ENCODE results near the gene ZNF547. TPM values are rescaled to one million over a fixed set of nuclear protein-coding genes. Genes with fewer than 3 reads are reported as not detected.

ZNF547 gene
- total RNA-seq, 3 donors from 2014 or later (not counting 1 experiment from before 2014, with no cell fraction given) = 0.48 to 1.2 (median 0.92) TPM

DNA sequence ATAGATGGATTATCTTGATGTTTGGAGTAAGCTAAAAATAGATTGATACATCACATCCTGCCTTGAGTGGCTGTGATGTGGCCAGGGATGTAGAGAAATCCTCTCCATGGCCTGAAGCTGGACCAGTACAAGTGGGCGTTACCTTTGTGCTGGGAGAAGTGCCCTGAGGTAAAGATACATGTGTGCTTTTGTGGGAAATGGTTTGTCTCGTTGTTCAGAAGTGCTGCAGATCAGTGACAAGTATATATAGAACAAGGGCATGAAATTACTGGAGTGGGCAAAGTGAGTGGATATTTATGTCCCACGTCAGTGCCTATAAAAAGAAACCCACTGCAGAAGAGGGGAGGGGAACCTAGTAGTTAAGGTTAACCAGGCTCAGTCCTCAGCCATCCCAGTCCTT lies 24.5 kb upstream of the ZNF547 start:
- intact Hi-C loops (cut with micrococcal nuclease) = no loop called here
- ATAC-seq (no peak), DNase-seq (no peak)
- no peaks in the 10 kb centered on the region for H3K27me3 ChIP-seq (ENCODE audit: control insufficient read depth, insufficient read depth, low read length)
- no peak overlapping the region for H3K27ac ChIP-seq (ENCODE audit: low read length)
- Mint-ChIP-seq H3K4me3 (no peak overlapping the region), H3K27me3 (ENCODE audit: low read depth in 2 of 2) (no peaks in the 10 kb centered on the region), H3K9me3 (peaks cover 0 to 4% of the 10 kb centered on the region in 2 donors), H3K27ac (no peak overlapping the region), H3K36me3 (no peaks in the 10 kb centered on the region), H3K4me1 (no peaks in the 10 kb centered on the region)
- no peak overlapping the region for H3K4me3 ChIP-seq (ENCODE audit: low read length)
- H3K4me1 ChIP-seq (ENCODE audit: control insufficient read depth, insufficient read depth, low read length) = no peaks in the 10 kb centered on the region
- no peaks in the 10 kb centered on the region for H3K9me3 ChIP-seq (ENCODE audit: control insufficient read depth, insufficient read depth, low read length)
- TF ChIP-seq, protein P1, sequence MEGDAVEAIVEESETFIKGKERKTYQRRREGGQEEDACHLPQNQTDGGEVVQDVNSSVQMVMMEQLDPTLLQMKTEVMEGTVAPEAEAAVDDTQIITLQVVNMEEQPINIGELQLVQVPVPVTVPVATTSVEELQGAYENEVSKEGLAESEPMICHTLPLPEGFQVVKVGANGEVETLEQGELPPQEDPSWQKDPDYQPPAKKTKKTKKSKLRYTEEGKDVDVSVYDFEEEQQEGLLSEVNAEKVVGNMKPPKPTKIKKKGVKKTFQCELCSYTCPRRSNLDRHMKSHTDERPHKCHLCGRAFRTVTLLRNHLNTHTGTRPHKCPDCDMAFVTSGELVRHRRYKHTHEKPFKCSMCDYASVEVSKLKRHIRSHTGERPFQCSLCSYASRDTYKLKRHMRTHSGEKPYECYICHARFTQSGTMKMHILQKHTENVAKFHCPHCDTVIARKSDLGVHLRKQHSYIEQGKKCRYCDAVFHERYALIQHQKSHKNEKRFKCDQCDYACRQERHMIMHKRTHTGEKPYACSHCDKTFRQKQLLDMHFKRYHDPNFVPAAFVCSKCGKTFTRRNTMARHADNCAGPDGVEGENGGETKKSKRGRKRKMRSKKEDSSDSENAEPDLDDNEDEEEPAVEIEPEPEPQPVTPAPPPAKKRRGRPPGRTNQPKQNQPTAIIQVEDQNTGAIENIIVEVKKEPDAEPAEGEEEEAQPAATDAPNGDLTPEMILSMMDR (IDR thresholded peaks at IDR 0.05) = no peak
- WGBS (ENCODE audit: insufficient coverage) = 76% methylated on average over 3 of the region's 3 CpGs
- no peaks in the 10 kb centered on the region for H3K36me3 ChIP-seq (ENCODE audit: control insufficient read depth, insufficient read depth, low read length)

DNA sequence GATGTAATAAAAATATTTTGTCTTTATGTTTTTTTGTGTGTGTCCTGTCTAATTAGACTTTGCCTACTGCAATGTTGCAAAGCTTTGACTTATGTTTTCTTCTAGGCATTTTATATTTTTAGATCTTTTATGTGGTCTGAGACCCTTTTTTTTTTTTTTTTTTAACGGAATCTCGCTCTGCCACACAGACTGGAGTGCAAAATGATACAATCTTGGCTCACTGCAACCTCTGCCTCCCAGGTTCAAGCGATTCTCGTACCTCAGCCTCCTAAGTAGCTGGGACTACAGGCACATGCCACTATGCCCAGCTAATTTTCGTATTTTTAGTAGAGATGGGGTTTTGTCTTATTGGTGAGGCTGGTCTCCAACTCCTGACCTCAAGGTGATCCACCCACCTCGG lies 20.8 kb upstream of the ZNF547 start:
- H3K27me3 Mint-ChIP-seq (ENCODE audit: low read depth in 2 of 2) = peaks cover 12 to 29% of the 10 kb centered on the region in 2 donors
- H3K4me1 Mint-ChIP-seq = no peaks in the 10 kb centered on the region
- no peak overlapping the region for H3K4me3 ChIP-seq (ENCODE audit: low read length)
- no peak overlapping the region for H3K27ac ChIP-seq (ENCODE audit: low read length)
- no peaks in the 10 kb centered on the region for H3K36me3 ChIP-seq (ENCODE audit: control insufficient read depth, insufficient read depth, low read length)
- no peak for DNase-seq
- H3K4me1 ChIP-seq (ENCODE audit: control insufficient read depth, insufficient read depth, low read length) = no peaks in the 10 kb centered on the region
- ATAC-seq = no peak
- no peak overlapping the region for H3K4me3 Mint-ChIP-seq
- WGBS (ENCODE audit: insufficient coverage) = 80% methylated on average over 6 of the region's 6 CpGs
- no peaks in the 10 kb centered on the region for H3K36me3 Mint-ChIP-seq
- H3K27ac Mint-ChIP-seq = no peak overlapping the region
- H3K27me3 ChIP-seq (ENCODE audit: control insufficient read depth, insufficient read depth, low read length) = peaks cover 2% of the 10 kb centered on the region
- no peaks in the 10 kb centered on the region for H3K9me3 ChIP-seq (ENCODE audit: control insufficient read depth, insufficient read depth, low read length)
- TF ChIP-seq, protein P1 (IDR thresholded peaks at IDR 0.05) = no peak
- H3K9me3 Mint-ChIP-seq = peaks cover 0 to 4% of the 10 kb centered on the region in 2 donors
- intact Hi-C loops (cut with micrococcal nuclease) = no loop called here

DNA sequence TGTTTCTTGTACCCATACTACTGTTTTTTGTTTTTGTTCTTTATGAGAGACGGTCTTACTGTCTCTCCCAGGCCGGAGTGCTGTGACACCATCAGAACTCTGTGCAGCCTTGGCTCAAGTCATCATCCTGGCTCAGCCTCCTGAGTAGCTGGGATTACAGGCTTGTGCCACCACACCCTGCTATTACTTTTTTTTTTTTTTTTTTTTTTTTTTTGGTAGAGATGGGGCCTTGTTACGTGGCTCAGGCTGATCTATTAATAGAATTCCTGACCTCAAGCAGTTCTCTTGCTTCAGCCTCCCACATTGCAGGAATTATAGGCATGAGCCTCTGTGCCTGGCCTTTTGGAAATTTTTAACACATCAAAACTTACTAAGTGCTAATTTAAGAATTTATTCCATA lies 15.2 kb upstream of the ZNF547 start:
- Mint-ChIP-seq H3K4me3 (no peak overlapping the region), H3K36me3 (peaks cover 19% of the 10 kb centered on the region), H3K27me3 (ENCODE audit: low read depth in 2 of 2) (peaks cover 13 to 33% of the 10 kb centered on the region in 2 donors), H3K27ac (no peak overlapping the region), H3K4me1 (peaks cover 25 to 29% of the 10 kb centered on the region in 2 donors), H3K9me3 (peaks cover 6 to 11% of the 10 kb centered on the region in 2 donors)
- no peak overlapping the region for H3K4me3 ChIP-seq (ENCODE audit: low read length)
- no peak overlapping the region for H3K27ac ChIP-seq (ENCODE audit: low read length)
- WGBS (ENCODE audit: insufficient coverage) = 79% methylated on average over 3 of the region's 3 CpGs
- DNase-seq = no peak
- intact Hi-C loops (cut with micrococcal nuclease) = no loop called here
- H3K4me1 ChIP-seq (ENCODE audit: control insufficient read depth, insufficient read depth, low read length) = peaks cover 17% of the 10 kb centered on the region
- TF ChIP-seq, protein P1 (IDR thresholded peaks at IDR 0.05) = no peak
- H3K27me3 ChIP-seq (ENCODE audit: control insufficient read depth, insufficient read depth, low read length) = peaks cover 2% of the 10 kb centered on the region
- peaks cover 3% of the 10 kb centered on the region for H3K9me3 ChIP-seq (ENCODE audit: control insufficient read depth, insufficient read depth, low read length)
- H3K36me3 ChIP-seq (ENCODE audit: control insufficient read depth, insufficient read depth, low read length) = no peaks in the 10 kb centered on the region
- ATAC-seq = no peak
